Measurements from ENCODE around the gene C1orf198.

The C1orf198 gene

GRCh38 chr1:230867903-230868735, at the start of gene C1orf198:
Gene C1orf198 (minus strand): TSS chr1:230868521. CDS start chr1:230868512, 9 bp downstream.
- DNase-seq, result peak; percentile 84

DNA sequence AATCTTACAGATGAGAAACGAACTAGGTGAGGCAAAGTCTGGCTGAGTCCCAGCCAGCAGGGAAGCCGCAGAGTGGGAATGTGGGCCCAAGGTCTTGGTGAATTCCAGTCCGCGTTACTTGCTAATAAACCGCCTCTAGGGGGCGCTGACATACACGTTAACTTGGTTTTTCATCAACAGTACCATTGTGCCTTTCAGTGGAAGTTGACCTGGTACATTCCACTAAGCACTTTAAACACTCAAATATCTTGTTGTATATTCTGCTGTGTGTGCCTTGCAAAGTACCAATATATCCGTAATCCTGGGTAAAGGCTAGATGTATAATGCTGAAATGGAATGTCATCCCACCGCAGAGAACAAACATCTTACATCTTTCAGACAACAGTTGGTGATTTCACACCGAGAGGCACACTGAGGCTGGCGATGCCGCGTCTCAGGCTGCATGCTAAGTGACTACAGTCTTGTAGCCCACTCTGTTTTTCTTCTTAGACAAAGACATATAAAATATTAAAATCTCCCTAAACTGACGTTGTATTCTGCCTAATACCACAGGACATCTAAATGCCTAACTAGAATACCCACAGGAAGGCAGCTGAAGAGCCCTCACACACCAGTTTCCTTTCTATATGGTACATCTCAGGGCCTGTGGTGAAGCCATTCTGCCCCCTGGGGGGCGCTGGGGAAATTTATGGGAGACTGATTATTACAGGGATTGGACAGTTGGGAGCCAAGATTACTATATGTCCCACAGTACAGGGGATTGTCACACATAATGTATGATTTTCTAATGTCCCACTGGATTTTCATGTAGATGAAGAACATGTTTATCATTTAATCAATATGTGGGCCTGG, 49.2 kb upstream of the C1orf198 start:
- DNase-seq, result peak; percentile 77

- no peak for DNase-seq
Observed at GRCh38 chr1:230916587-230917283, 48.4 kb upstream of the C1orf198 start.

- no peak for DNase-seq
Observed at GRCh38 chr1:230915078-230915477, 46.8 kb upstream of the C1orf198 start.

GRCh38 chr1:230913496-230913895, 45.2 kb upstream of the C1orf198 start:
- DNase-seq, result no peak

DNA sequence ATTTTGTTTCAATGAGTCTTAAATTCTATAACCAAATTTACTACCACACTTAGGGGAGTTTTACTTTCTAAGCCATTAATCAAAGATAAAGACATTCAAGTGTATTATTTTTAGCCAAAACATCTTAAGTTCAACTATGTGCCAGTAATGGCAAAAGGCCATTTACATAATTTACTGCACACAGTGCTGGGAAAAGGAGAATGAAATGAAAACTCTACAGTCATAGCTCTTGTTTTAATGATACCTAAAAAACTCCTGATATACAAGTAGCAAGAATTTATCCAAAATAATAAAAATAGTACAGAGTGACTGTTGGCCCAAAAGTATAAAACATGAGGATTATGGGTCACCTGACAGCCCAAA, 42.4 kb upstream of the C1orf198 start:
- no peak for DNase-seq

DNA sequence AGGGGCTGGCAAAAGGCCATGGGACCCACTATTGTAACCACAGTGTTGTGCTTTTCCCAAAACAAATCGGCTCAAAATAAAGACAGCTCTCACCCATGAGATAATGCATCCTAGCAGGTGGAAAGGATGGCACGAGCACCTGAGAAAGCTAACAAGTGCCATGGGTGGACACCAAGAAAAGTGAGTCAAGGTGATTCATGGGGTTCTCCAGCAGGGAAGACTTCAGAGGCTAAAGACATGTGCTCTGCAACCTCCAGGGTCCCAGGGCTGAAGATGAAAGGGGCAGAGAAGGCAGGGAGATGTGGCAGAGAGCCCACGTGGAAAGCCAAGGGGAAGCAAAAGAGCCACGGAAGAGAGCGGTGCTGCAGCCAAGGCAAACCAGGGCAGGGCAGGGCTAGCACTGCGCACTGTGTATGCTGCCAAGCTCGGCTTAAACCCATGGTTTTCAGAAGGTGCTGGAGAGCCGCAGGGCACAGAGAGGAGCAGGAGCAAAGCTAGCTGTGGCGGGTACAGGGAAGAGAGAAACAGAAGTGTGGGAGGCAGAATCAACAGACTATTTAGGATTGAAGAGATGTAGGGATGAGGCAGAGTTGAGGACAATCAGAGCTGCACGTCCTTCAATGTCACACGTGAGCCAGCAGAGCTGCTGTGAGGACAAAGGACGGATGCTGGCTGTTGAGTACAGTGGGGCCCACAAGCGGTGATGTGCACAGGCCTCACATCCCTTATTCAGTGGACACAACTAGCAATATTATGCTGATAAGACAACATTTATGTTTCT, 41.8 kb upstream of the C1orf198 start:
- no peak for DNase-seq

DNA sequence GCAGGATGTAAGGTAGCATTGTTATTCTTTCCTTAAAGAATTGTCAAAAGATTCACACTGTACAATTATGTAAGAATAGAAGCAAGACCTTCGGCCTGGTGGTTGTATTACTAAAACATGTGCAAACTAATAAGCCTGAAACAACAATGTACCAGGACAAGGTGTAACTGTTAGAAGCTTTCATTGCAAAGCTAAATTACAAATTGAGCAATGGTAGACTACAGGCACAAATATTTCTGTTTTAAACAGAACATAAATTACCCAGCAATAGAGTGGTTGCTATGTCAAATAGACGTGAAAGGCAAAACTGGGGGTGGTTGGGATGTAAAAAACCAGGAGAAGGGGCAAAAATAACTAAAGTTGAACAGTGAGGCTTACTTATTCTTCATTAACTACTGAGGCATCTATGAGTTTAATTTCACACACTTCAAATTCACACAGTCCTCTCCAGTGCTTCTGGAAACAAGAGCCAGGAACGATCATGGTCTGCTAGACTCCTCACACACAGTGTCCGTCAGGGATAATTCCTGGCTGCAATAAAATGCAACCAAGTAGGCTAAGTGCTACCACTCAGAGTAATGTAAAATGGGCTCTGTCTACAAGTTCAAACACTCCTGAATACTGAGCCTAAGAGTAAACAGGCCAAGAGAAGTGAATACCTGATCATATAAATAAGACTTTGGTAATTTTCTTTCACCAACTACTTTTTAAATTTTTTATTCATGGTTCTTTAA, 39.3 kb upstream of the C1orf198 start:
- DNase-seq, result no peak

- no peak for DNase-seq
Observed at GRCh38 chr1:230906226-230906625, 37.9 kb upstream of the C1orf198 start.

GRCh38 chr1:230905733-230906132, 37.4 kb upstream of the C1orf198 start:
- no peak for DNase-seq

DNA sequence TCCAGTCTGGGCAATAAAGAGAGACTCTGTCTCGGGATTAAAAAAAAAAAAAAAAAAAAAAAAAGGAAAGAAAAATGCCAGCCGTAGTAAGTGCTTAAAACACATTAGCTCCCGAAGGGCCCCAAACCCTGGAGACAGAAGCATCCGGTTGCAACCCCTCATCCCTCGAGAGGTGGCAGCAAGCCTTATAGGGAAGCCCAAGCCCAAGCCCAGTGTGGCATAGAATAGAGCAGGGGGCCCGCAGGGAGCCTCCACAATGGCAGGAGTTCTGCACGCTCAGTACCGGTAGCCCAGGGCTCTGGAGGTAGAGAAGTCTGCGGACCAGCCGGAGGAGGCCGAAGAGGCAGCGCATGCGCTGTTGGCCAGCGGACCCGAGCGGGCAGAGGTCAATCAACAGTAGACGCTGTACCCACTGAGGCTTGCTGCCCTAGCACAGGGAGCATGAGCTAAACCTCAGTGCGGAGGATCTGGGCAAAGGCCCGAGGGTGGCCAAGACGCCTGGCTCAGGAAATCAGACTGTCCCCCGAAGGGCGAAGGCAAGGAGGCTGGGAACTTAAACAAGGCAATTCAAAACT, 34.1 kb upstream of the C1orf198 start:
- no peak for DNase-seq

DNA sequence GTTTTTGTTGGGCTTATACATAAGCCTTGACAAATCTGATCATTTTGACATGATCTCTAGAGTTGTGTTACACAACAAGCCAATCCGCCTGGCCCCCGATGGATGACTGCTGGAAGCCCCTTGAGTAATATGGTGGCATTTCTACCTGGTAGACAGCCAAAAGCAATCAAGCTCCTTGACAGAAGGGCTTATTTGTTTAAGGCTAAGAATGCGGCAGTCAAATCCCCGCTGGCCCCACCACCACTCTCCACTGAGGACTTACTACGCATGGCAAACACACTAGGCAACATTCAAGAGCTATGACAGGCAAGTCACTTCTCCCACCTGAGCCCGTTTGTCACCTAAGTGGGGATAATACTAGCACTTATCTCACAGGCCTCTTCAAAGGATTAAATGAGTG, 33.4 kb upstream of the C1orf198 start:
- DNase-seq, result no peak

DNA sequence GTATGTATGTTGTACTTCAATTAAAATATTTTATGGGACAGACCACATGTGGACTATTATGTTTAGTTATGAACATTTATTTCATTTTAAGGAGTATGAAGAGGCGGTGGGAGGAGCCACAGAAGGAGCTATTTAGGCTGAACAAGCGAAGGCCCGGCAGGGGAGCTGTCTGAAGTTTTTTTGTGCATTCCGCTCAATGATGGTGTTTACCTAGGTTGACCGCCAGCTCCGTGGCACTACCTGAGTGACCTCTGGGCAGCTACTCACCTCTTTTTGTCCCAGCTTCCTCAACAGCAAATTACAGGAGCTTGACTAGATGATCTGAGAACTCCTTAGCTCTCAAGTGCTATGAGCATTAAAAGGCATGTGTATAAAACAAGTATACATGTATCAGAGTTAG, 32.7 kb upstream of the C1orf198 start:
- no peak for DNase-seq

DNA sequence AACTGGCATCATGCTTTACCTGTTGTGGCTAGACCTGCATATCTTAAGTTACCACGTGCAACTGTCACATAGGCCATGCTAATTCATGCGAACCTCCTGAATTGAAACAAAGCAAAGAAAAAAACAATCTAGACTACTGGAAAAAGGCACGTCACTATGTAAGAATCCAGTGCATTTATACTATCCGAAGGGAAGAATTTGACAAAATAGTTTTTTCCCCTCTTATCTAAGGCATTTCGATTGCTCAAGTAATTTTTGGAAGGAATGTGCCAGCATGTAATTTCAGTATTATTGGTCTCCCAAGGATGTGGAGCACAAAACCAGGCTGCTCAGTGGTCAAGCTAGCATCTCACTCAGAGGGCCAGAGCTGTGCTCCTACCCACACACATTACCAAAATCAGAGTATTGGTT, 31.5 kb upstream of the C1orf198 start:
- DNase-seq, result no peak

- no peak for DNase-seq
Observed at GRCh38 chr1:230898748-230899147, 30.4 kb upstream of the C1orf198 start.

- DNase-seq, result no peak
Observed at GRCh38 chr1:230898144-230898543, 29.8 kb upstream of the C1orf198 start.

- DNase-seq, result no peak
Observed at GRCh38 chr1:230896779-230897178, 28.5 kb upstream of the C1orf198 start.

GRCh38 chr1:230895452-230895851, 27.1 kb upstream of the C1orf198 start:
- DNase-seq, result no peak

- DNase-seq, result no peak
Observed at GRCh38 chr1:230894664-230895063, 26.3 kb upstream of the C1orf198 start.

GRCh38 chr1:230894032-230894431, 25.7 kb upstream of the C1orf198 start:
- DNase-seq, result no peak

GRCh38 chr1:230892018-230892491, 23.7 kb upstream of the C1orf198 start:
- no peak for DNase-seq
